ENCODE data around the gene SLC39A2. TPM values are rescaled to one million over a fixed set of nuclear protein-coding genes. Genes with fewer than 3 reads are reported as not detected.
A peak's percentile ranks its signal among the peaks of the same experiment; 100 is the strongest.

SLC39A2 gene
- total RNA-seq, 2 experiments from 2014 or later, result not detected

- intact Hi-C loops (cut with micrococcal nuclease), result no loop called here
- Mint-ChIP-seq H3K27ac (no peak overlapping the region), H3K27me3 (no peaks in the 10 kb centered on the region), H3K4me1 (ENCODE audit: low read depth) (peaks cover 17% of the 10 kb centered on the region), H3K9me3 (no peaks in the 10 kb centered on the region), H3K4me3 (no peak overlapping the region), H3K36me3 (ENCODE audit: low read depth) (peaks cover 37% of the 10 kb centered on the region)
- no peak for ATAC-seq
- POLR2A ChIA-PET, result interaction anchor here (1.6 kb wide), 1 partner anchor 18 kb away, joined by 4 read pairs; no protein-coding TSS in a partner anchor
- CTCF ChIA-PET, result interaction anchor here (0.8 to 12.6 kb wide), 4 partner anchors 9 to 140 kb away, joined by 3 to 208 read pairs (median 26); no protein-coding TSS in a partner anchor
- no peak for TF ChIP-seq CTCF (IDR thresholded peaks at IDR 0.05)
- no peak for DNase-seq
These were observed 2.0 kb upstream of the SLC39A2 start for GRCh38 chr14:20997115-20997514.

GRCh38 chr14:20997564-20997963 is 1.5 kb upstream of the SLC39A2 start:
- CTCF ChIA-PET, result interaction anchor here (0.8 to 12.6 kb wide), 7 partner anchors 8 to 139 kb away, joined by 3 to 208 read pairs (median 9); no protein-coding TSS in a partner anchor
- Mint-ChIP-seq H3K4me1 (ENCODE audit: low read depth) (peaks cover 14% of the 10 kb centered on the region), H3K27me3 (no peaks in the 10 kb centered on the region), H3K36me3 (ENCODE audit: low read depth) (peaks cover 37% of the 10 kb centered on the region), H3K27ac (no peak overlapping the region), H3K9me3 (no peaks in the 10 kb centered on the region), H3K4me3 (no peak overlapping the region)
- POLR2A ChIA-PET, result interaction anchor here (0.8 to 1.6 kb wide), 2 partner anchors 18 to 54 kb away, joined by 3 to 4 read pairs; no protein-coding TSS in a partner anchor
- intact Hi-C loops (cut with micrococcal nuclease), result no loop called here
- no peak for DNase-seq
- ATAC-seq, result no peak
- no peak for TF ChIP-seq CTCF (IDR thresholded peaks at IDR 0.05)

GRCh38 chr14:20998139-20998538 is 954 bp upstream of the SLC39A2 start:
- no peak for TF ChIP-seq CTCF (IDR thresholded peaks at IDR 0.05)
- ChIA-PET CTCF (interaction anchor here (1.2 to 12.6 kb wide), 8 partner anchors 17 to 106 kb away, joined by 3 to 208 read pairs (median 6); no protein-coding TSS in a partner anchor), POLR2A (interaction anchor here (0.8 to 1.7 kb wide), 3 partner anchors 8 to 91 kb away, joined by 3 to 4 read pairs (median 4); partner anchors contain the start of gene METTL17)
- Mint-ChIP-seq H3K9me3 (no peaks in the 10 kb centered on the region), H3K27ac (peak overlapping the region; percentile 19), H3K4me1 (ENCODE audit: low read depth) (peaks cover 10% of the 10 kb centered on the region), H3K4me3 (no peak overlapping the region), H3K27me3 (no peaks in the 10 kb centered on the region), H3K36me3 (ENCODE audit: low read depth) (peaks cover 32% of the 10 kb centered on the region)
- ATAC-seq (no peak), DNase-seq (no peak)
- intact Hi-C loops (cut with micrococcal nuclease), result no loop called here

GRCh38 chr14:20999591-20999990 is 498 bp downstream of the SLC39A2 start:
- TF ChIP-seq CTCF (IDR thresholded peaks at IDR 0.05), result no peak
- Mint-ChIP-seq H3K4me1 (ENCODE audit: low read depth) (peaks cover 7% of the 10 kb centered on the region), H3K36me3 (ENCODE audit: low read depth) (peaks cover 23% of the 10 kb centered on the region), H3K27me3 (no peaks in the 10 kb centered on the region), H3K9me3 (no peaks in the 10 kb centered on the region), H3K27ac (no peak overlapping the region), H3K4me3 (no peak overlapping the region)
- intact Hi-C loops (cut with micrococcal nuclease), result no loop called here
- ChIA-PET POLR2A (interaction anchor here (1.0 to 1.7 kb wide), 3 partner anchors 10 to 90 kb away, joined by 3 to 4 read pairs (median 4); partner anchors contain the start of gene METTL17), CTCF (interaction anchor here (1.4 to 12.6 kb wide), 5 partner anchors 16 to 94 kb away, joined by 3 to 208 read pairs (median 7); no protein-coding TSS in a partner anchor)
- ATAC-seq (no peak), DNase-seq (no peak)

GRCh38 chr14:21001218-21001617 is 2.1 kb downstream of the SLC39A2 start:
- ChIA-PET CTCF (interaction anchor here (1.3 to 12.6 kb wide), 2 partner anchors 14 to 29 kb away, joined by 3 to 208 read pairs; no protein-coding TSS in a partner anchor), POLR2A (no interaction called here)
- no peak for ATAC-seq
- no peak for TF ChIP-seq CTCF (IDR thresholded peaks at IDR 0.05)
- Mint-ChIP-seq H3K27me3 (no peaks in the 10 kb centered on the region), H3K4me1 (ENCODE audit: low read depth) (peaks cover 3% of the 10 kb centered on the region), H3K4me3 (no peak overlapping the region), H3K9me3 (no peaks in the 10 kb centered on the region), H3K36me3 (ENCODE audit: low read depth) (peaks cover 7% of the 10 kb centered on the region), H3K27ac (no peak overlapping the region)
- no peak for DNase-seq
- intact Hi-C loops (cut with micrococcal nuclease), result no loop called here
